Smooth muscle cell (in vitro differentiated cells): ENCODE results near the gene SHISA9. TPM values are rescaled to one million over a fixed set of nuclear protein-coding genes. Genes with fewer than 3 reads are reported as not detected.

Experiments
- DNase-seq: peaks from one replicate; lab custom pipeline; 2025; ENCODE audit not compliant: unreplicated experiment; lab: John Stamatoyannopoulos, UW
- H2AFZ ChIP-seq: fragments of 200-600 bp; sonication (generic); 2 replicates; pipeline ENCODE4 v1.6.0; 2016; ENCODE audit warnings: antibody characterized with exemption, low read depth, mild to moderate bottlenecking
- H3F3A ChIP-seq: fragments of 200-600 bp; sonication (generic); 2 replicates; pipeline ENCODE4 v1.6.0; 2017; ENCODE audit warnings: antibody characterized with exemption, low read depth
- H3K27ac ChIP-seq: fragments of 200-600 bp; sonication (generic); 2 replicates; pipeline ENCODE4 v1.5.1; 2016; ENCODE audit warnings: low read depth, mild to moderate bottlenecking
- H3K27me3 ChIP-seq: fragments of 200-600 bp; sonication (generic); 2 replicates; pipeline ENCODE4 v1.6.1; 2016; ENCODE audit warnings: low read depth, mild to moderate bottlenecking
- H3K36me3 ChIP-seq: fragments of 200-600 bp; sonication (generic); 2 replicates; pipeline ENCODE4 v1.5.1; 2016; ENCODE audit warnings: low read depth
- H3K4me1 ChIP-seq: fragments of 200-600 bp; sonication (generic); 2 replicates; pipeline ENCODE4 v1.5.1; 2016; ENCODE audit warnings: low read depth
- H3K4me2 ChIP-seq: fragments of 200-600 bp; sonication (generic); 2 replicates; pipeline ENCODE4 v1.6.0; 2016; ENCODE audit warnings: mild to moderate bottlenecking
- H3K4me3 ChIP-seq: fragments of 200-600 bp; sonication (generic); 2 replicates; pipeline ENCODE4 v1.5.1; 2016; ENCODE audit warnings: mild to moderate bottlenecking
- H3K79me2 ChIP-seq: fragments of 200-600 bp; sonication (generic); 2 replicates; pipeline ENCODE4 v1.6.0; 2016; ENCODE audit warnings: low read depth, mild to moderate bottlenecking
- H3K9ac ChIP-seq: fragments of 200-600 bp; sonication (generic); 2 replicates; pipeline ENCODE4 v1.6.0; 2016; ENCODE audit warnings: low read depth
- H3K9me3 ChIP-seq: fragments of 200-600 bp; sonication (generic); replicated peaks from 2 replicates; pipeline ENCODE4 v1.5.1; 2016; ENCODE audit warnings: low read depth
- H4K20me1 ChIP-seq: fragments of 200-600 bp; sonication (generic); 2 replicates; pipeline ENCODE4 v1.6.0; 2016; ENCODE audit warnings: low read depth
- WGBS: methylation state at CpG from one replicate; pipeline ENCODE4 v1.1.7; 2016; ENCODE audit warnings: low lambda C conversion rate; 5-methylcytosine and 5-hydroxymethylcytosine counted together
- polyA plus RNA-seq: library from polyadenylated mRNA; unstranded; fragments of >200 nt; fragmentation: Nextera tagmentation; extraction: Ambion mirVana; gene quantifications from 2 replicates; pipeline ENCODE4 v1.2.1, GENCODE V29; 2016
- total RNA-seq: library from RNA; depleted of rRNA; stranded (reverse); fragments of >200 nt; gene quantifications from 2 replicates; pipeline ENCODE4 v1.2.3, GENCODE V29; 2014
- TF ChIP-seq, protein P1 (sequence below): fragments of 200-600 bp; sonication (generic); IDR thresholded peaks from 2 replicates; pipeline ENCODE4 v1.5.1; 2017; ENCODE audit warnings: borderline replicate concordance, mild to moderate bottlenecking, antibody characterized with exemption; ENCODE audit not compliant: insufficient read depth, poor library complexity, severe bottlenecking

SHISA9 gene
- total and polyA plus RNA-seq, 2 experiments from 2014 or later, result 0.09 TPM; not detected in 1

DNA sequence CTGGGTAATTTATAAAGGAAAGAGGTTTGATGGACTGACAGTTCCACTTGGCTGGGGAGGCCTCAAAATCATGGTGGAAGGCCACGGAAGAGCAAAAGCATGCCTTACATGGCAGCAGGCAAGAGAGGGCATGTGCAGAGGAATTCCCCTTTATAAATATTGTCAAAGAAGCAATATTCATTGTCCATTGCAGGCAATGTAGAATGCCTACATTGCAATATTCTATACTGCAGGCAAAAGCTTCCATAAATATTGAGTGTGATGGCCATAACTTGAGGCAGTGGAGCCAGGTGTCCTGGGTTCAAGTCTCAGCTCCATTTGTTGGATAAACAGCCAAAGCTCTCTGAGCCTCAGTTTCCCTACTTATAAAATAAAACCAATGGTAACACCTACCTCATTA lies 322.3 kb downstream of the SHISA9 start:
- no peak overlapping the region for H2AFZ ChIP-seq
- no peak overlapping the region for H3K9ac ChIP-seq
- TF ChIP-seq, protein P1, sequence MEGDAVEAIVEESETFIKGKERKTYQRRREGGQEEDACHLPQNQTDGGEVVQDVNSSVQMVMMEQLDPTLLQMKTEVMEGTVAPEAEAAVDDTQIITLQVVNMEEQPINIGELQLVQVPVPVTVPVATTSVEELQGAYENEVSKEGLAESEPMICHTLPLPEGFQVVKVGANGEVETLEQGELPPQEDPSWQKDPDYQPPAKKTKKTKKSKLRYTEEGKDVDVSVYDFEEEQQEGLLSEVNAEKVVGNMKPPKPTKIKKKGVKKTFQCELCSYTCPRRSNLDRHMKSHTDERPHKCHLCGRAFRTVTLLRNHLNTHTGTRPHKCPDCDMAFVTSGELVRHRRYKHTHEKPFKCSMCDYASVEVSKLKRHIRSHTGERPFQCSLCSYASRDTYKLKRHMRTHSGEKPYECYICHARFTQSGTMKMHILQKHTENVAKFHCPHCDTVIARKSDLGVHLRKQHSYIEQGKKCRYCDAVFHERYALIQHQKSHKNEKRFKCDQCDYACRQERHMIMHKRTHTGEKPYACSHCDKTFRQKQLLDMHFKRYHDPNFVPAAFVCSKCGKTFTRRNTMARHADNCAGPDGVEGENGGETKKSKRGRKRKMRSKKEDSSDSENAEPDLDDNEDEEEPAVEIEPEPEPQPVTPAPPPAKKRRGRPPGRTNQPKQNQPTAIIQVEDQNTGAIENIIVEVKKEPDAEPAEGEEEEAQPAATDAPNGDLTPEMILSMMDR, result no peak
- no peaks in the 10 kb centered on the region for H3K36me3 ChIP-seq
- no peak overlapping the region for H3K4me2 ChIP-seq
- no peaks in the 10 kb centered on the region for H3K4me1 ChIP-seq
- H3K4me3 ChIP-seq, result no peak overlapping the region
- no peaks in the 10 kb centered on the region for H4K20me1 ChIP-seq
- 89% methylated on average over 1 of the region's 1 CpG for WGBS
- H3K27ac ChIP-seq, result no peak overlapping the region
- H3F3A ChIP-seq, result no peaks in the 10 kb centered on the region
- DNase-seq, result no peak
- H3K27me3 ChIP-seq, result no peaks in the 10 kb centered on the region
- H3K9me3 ChIP-seq, result no peaks in the 10 kb centered on the region
- no peaks in the 10 kb centered on the region for H3K79me2 ChIP-seq

DNA sequence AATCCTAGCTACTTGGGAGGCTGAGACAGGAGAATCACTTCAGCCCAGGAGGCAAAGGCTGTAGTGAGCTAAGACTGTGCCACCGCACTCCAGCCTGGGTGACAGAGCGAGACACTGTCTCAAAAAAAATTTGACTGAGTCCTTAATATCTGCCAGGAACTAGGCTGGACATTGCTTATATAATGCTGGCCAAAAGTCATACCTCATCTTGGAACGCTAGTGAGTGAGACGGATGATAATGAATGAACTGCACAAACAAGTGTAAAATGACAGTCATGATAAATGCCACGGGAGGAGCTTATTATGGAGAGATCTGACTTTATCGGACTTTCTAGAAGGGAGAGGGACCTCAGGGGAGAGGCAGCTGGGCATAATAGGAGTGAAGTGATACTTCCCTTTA lies 327.6 kb downstream of the SHISA9 start:
- Histone ChIP-seq H3K27ac (no peak overlapping the region), H3K27me3 (no peaks in the 10 kb centered on the region), H3K4me1 (no peaks in the 10 kb centered on the region), H3K4me3 (no peak overlapping the region), H3K4me2 (no peak overlapping the region), H4K20me1 (no peaks in the 10 kb centered on the region), H3K9me3 (no peaks in the 10 kb centered on the region), H3F3A (no peaks in the 10 kb centered on the region), H2AFZ (no peak overlapping the region), H3K79me2 (no peaks in the 10 kb centered on the region), H3K36me3 (no peaks in the 10 kb centered on the region), H3K9ac (no peak overlapping the region)
- TF ChIP-seq, protein P1, result no peak
- WGBS, result 98% methylated on average over 6 of the region's 6 CpGs
- DNase-seq, result no peak

DNA sequence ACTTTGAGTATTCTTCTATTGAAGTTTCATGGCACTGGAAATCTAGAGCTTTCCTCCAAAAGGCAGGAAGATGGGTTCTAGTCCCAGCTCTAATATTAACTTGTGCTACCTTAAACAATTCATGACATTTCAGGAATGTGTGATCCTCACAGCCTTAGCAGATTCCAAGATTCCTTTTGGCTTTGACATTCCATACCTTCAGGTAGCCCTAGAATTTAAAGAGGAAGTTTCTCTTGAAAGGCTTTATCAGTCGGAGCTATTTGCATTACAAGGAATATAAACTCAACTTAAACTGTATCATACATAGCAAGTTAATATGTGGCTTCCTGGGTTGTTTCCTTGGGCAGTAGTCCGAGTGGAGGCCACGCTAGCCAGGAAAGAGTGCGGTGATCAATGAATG lies 330.0 kb downstream of the SHISA9 start:
- Histone ChIP-seq H4K20me1 (no peaks in the 10 kb centered on the region), H3F3A (no peaks in the 10 kb centered on the region), H3K27ac (no peak overlapping the region), H3K27me3 (no peaks in the 10 kb centered on the region), H3K4me3 (no peak overlapping the region), H3K4me1 (no peaks in the 10 kb centered on the region), H3K9ac (no peak overlapping the region), H3K4me2 (no peak overlapping the region), H3K79me2 (no peaks in the 10 kb centered on the region), H2AFZ (no peak overlapping the region), H3K9me3 (no peaks in the 10 kb centered on the region), H3K36me3 (no peaks in the 10 kb centered on the region)
- no peak for DNase-seq
- TF ChIP-seq, protein P1, result no peak
- 57% methylated on average over 4 of the region's 4 CpGs for WGBS

DNA sequence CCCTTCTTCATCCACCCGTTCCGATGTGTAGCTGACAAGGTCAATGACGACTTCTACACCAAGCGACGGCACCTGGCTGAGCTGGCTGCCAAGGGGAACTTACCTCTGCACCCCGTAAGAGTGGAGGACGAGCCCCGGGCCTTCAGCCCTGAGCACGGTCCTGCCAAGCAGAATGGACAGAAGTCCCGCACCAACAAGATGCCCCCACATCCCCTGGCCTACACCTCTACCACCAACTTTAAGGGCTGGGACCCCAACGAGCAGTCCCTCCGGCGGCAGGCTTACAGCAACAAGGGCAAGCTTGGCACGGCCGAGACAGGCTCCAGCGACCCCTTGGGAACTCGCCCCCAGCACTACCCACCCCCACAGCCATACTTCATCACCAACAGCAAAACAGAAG lies 333.6 kb downstream of the SHISA9 start:
- H2AFZ ChIP-seq, result no peak overlapping the region
- H3F3A ChIP-seq, result no peaks in the 10 kb centered on the region
- TF ChIP-seq, protein P1, result no peak
- H3K4me3 ChIP-seq, result no peak overlapping the region
- no peaks in the 10 kb centered on the region for H3K79me2 ChIP-seq
- no peaks in the 10 kb centered on the region for H3K9me3 ChIP-seq
- H3K9ac ChIP-seq, result no peak overlapping the region
- no peaks in the 10 kb centered on the region for H3K27me3 ChIP-seq
- WGBS, result 97% methylated on average over 17 of the region's 17 CpGs
- H3K4me2 ChIP-seq, result no peak overlapping the region
- H3K27ac ChIP-seq, result no peak overlapping the region
- DNase-seq, result no peak
- H3K4me1 ChIP-seq, result no peaks in the 10 kb centered on the region
- H3K36me3 ChIP-seq, result no peaks in the 10 kb centered on the region
- no peaks in the 10 kb centered on the region for H4K20me1 ChIP-seq
